ENCODE measurements around the gene WAS. TPM values are rescaled to one million over a fixed set of nuclear protein-coding genes. Genes with fewer than 3 reads are reported as not detected.
A peak's percentile ranks its signal among the peaks of the same experiment; 100 is the strongest.
"Not testable (repeated sequence)": the region's sequence is repeated elsewhere in the genome, so short reads cannot be mapped to it uniquely, and the experiment has no call there.

The WAS gene
- total RNA-seq, 1 donor from 2014 or later: 2.7 TPM

GRCh38 chrX:48684134-48684533 lies 535 bp downstream of the WAS start:
- Mint-ChIP-seq H3K9me3 (ENCODE audit: unreplicated experiment) (no peaks in the 10 kb centered on the region), H3K4me1 (ENCODE audit: unreplicated experiment) (peaks cover 5% of the 10 kb centered on the region), H3K27ac (ENCODE audit: unreplicated experiment) (no peak overlapping the region), H3K36me3 (ENCODE audit: low read depth, unreplicated experiment) (no peaks in the 10 kb centered on the region), H3K27me3 (ENCODE audit: unreplicated experiment) (peaks cover 7% of the 10 kb centered on the region), H3K4me3 (ENCODE audit: unreplicated experiment) (no peak overlapping the region)
- TF ChIP-seq, protein P1, sequence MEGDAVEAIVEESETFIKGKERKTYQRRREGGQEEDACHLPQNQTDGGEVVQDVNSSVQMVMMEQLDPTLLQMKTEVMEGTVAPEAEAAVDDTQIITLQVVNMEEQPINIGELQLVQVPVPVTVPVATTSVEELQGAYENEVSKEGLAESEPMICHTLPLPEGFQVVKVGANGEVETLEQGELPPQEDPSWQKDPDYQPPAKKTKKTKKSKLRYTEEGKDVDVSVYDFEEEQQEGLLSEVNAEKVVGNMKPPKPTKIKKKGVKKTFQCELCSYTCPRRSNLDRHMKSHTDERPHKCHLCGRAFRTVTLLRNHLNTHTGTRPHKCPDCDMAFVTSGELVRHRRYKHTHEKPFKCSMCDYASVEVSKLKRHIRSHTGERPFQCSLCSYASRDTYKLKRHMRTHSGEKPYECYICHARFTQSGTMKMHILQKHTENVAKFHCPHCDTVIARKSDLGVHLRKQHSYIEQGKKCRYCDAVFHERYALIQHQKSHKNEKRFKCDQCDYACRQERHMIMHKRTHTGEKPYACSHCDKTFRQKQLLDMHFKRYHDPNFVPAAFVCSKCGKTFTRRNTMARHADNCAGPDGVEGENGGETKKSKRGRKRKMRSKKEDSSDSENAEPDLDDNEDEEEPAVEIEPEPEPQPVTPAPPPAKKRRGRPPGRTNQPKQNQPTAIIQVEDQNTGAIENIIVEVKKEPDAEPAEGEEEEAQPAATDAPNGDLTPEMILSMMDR (IDR thresholded peaks at IDR 0.05; ENCODE audit: unreplicated experiment): no peak
- no peak for DNase-seq (ENCODE audit: low spot score)

DNA sequence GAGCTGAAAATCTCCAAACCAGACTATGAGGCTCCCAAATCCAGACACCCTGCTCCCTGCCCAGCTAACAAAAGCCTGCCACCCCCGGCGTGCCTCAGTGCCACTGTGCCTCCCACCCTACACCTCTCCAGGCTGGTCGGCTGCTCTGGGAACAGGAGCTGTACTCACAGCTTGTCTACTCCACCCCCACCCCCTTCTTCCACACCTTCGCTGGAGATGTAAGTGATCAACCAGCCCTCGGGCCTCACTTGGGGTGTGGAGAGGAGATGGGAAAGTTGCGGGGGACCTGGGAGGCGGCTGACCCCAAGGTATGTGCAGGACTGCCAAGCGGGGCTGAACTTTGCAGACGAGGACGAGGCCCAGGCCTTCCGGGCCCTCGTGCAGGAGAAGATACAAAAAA lies 1.8 kb downstream of the WAS start:
- no peak overlapping the region for H3K27ac Mint-ChIP-seq (ENCODE audit: unreplicated experiment)
- H3K27me3 Mint-ChIP-seq (ENCODE audit: unreplicated experiment): peaks cover 7% of the 10 kb centered on the region
- H3K4me1 Mint-ChIP-seq (ENCODE audit: unreplicated experiment): peaks cover 5% of the 10 kb centered on the region
- no peaks in the 10 kb centered on the region for H3K9me3 Mint-ChIP-seq (ENCODE audit: unreplicated experiment)
- no peaks in the 10 kb centered on the region for H3K36me3 Mint-ChIP-seq (ENCODE audit: low read depth, unreplicated experiment)
- H3K4me3 Mint-ChIP-seq (ENCODE audit: unreplicated experiment): no peak overlapping the region
- DNase-seq (ENCODE audit: low spot score): no peak
- TF ChIP-seq, protein P1 (IDR thresholded peaks at IDR 0.05; ENCODE audit: unreplicated experiment): no peak

- H3K4me3 Mint-ChIP-seq (ENCODE audit: unreplicated experiment): no peak overlapping the region
Measured at GRCh38 chrX:48688531-48689150, 5.0 kb downstream of the WAS start.

DNA sequence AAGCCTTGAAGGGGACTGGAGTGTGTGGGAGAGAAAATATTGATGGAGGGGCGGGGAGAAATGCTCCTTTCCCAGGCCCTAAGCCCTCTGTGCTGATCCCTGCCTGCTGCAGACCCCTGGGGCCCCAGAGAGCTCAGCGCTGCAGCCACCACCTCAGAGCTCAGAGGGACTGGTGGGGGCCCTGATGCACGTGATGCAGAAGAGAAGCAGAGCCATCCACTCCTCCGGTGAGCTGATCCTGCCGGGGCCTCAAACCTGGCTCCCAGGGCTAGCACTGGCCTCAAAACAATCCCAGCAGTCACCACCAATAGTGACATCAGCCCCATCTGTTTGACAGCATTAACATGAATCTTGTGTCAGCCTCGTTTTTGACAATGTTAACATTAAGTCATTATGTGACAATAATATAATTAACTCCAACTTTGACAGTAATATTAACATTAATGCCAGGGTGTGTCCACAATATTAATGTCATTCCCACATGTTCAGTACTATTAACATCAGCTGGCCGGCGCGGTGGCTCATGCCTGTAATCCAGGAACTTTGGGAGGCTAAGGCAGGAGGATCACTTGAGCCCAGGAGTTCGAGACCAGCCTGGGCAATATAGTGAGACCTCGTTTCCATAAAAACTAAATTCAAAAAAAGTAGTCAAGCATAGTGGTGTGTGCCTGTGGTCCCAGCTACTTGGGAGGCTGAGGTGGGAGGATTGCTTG lies 5.8 kb downstream of the WAS start:
- no peak overlapping the region for H3K27ac Mint-ChIP-seq (ENCODE audit: unreplicated experiment)
- no peaks in the 10 kb centered on the region for H3K9me3 Mint-ChIP-seq (ENCODE audit: unreplicated experiment)
- H3K36me3 Mint-ChIP-seq (ENCODE audit: low read depth, unreplicated experiment): no peaks in the 10 kb centered on the region
- peaks cover 5% of the 10 kb centered on the region for H3K4me1 Mint-ChIP-seq (ENCODE audit: unreplicated experiment)
- TF ChIP-seq, protein P1 (IDR thresholded peaks at IDR 0.05; ENCODE audit: unreplicated experiment): no peak
- no peak for DNase-seq (ENCODE audit: low spot score)
- H3K27me3 Mint-ChIP-seq (ENCODE audit: unreplicated experiment): peaks cover 4% of the 10 kb centered on the region
- no peak overlapping the region for H3K4me3 Mint-ChIP-seq (ENCODE audit: unreplicated experiment)

More at GRCh38 chrX:48688531-48689150, 5.0 kb downstream of the WAS start:
- Mint-ChIP-seq H3K27me3 (ENCODE audit: unreplicated experiment) (peaks cover 4% of the 10 kb centered on the region), H3K4me1 (ENCODE audit: unreplicated experiment) (peaks cover 5% of the 10 kb centered on the region), H3K27ac (ENCODE audit: unreplicated experiment) (no peak overlapping the region), H3K9me3 (ENCODE audit: unreplicated experiment) (no peaks in the 10 kb centered on the region), H3K36me3 (ENCODE audit: low read depth, unreplicated experiment) (no peaks in the 10 kb centered on the region)
- no peak for DNase-seq (ENCODE audit: low spot score)
- TF ChIP-seq, protein P1 (IDR thresholded peaks at IDR 0.05; ENCODE audit: unreplicated experiment): no peak

DNA sequence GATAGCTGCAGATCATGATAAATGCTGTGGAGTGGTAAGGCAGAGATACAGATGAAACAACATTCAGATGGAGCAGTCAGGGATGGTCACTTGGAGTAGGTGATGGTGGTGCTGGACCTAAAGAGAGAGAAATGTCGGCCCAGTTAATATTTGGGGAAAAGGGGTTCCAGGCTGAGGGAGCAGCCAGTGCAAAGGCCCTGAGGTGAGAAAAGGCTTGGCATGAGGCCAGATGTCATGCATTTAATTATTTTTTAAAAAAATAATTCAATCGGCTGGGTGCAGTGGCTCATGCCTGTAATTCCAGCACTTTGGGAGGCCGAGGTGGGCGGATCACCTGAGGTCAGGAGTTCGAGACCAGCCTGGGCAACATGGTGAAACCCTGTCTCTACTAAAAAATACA lies 8.1 kb downstream of the WAS start:
- DNase-seq (ENCODE audit: low spot score): not testable (repeated sequence)

More for the DNA sequence above, 8.1 kb downstream of the WAS start:
- H3K4me3 Mint-ChIP-seq (ENCODE audit: unreplicated experiment): peak overlapping the region; percentile 65
- H3K27me3 Mint-ChIP-seq (ENCODE audit: unreplicated experiment); H3K36me3 Mint-ChIP-seq (ENCODE audit: low read depth, unreplicated experiment); H3K27ac Mint-ChIP-seq (ENCODE audit: unreplicated experiment); H3K9me3 Mint-ChIP-seq (ENCODE audit: unreplicated experiment); H3K4me1 Mint-ChIP-seq (ENCODE audit: unreplicated experiment): not testable (repeated sequence)
